KOPT-K1 (cell line): ENCODE results near the gene ADNP.

Experiments used
- H3K27ac ChIP-seq: fragments of 200-600 bp; sonication (generic); 2 replicates; pipeline ENCODE4 v1.5.1; 2016; ENCODE audit warnings: antibody characterized with exemption, mild to moderate bottlenecking, low read depth, low read length; ENCODE audit not compliant: poor library complexity, severe bottlenecking
- H3K36me3 ChIP-seq: fragments of 200-600 bp; sonication (generic); 2 replicates; pipeline ENCODE4 v1.5.1; 2017; ENCODE audit warnings: antibody characterized with exemption, mild to moderate bottlenecking, low read length, moderate library complexity; ENCODE audit not compliant: insufficient read depth
- H3K9me3 ChIP-seq: fragments of 200-600 bp; sonication (generic); 2 replicates; pipeline ENCODE4 v1.5.1; 2017; ENCODE audit warnings: antibody characterized with exemption, low read length, mild to moderate bottlenecking; ENCODE audit not compliant: insufficient read depth, poor library complexity, severe bottlenecking

Gene ADNP

GRCh38 chr20:50920997-50921396, 10.2 kb downstream of the ADNP start:
- Histone ChIP-seq H3K27ac (no peak overlapping the region), H3K9me3 (no peaks in the 10 kb centered on the region), H3K36me3 (peaks cover 96% of the 10 kb centered on the region)

GRCh38 chr20:50919567-50919966, 11.7 kb downstream of the ADNP start:
- Histone ChIP-seq H3K36me3 (peaks cover 95% of the 10 kb centered on the region), H3K9me3 (no peaks in the 10 kb centered on the region), H3K27ac (no peak overlapping the region)

DNA sequence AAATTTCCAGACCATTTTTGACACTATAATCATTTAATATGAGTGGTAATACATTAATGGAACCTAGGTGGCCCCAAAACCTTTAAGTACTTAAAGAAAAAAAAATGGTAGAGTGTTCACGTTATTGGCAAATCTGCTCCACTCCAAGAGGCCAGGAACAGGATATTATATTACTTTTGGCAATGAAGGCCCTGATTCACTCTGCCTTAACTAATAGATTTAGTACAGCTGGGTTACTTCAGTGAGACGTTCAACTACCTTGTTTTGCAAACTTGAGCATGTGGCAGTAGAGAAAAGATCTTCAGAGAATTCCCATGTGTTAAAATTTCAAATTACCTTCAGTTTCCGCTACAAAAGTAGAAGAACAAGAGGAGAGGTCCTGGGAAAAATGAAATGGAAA, 12.8 kb downstream of the ADNP start:
- no peak overlapping the region for H3K27ac ChIP-seq
- H3K36me3 ChIP-seq = peaks cover 95% of the 10 kb centered on the region
- no peaks in the 10 kb centered on the region for H3K9me3 ChIP-seq

DNA sequence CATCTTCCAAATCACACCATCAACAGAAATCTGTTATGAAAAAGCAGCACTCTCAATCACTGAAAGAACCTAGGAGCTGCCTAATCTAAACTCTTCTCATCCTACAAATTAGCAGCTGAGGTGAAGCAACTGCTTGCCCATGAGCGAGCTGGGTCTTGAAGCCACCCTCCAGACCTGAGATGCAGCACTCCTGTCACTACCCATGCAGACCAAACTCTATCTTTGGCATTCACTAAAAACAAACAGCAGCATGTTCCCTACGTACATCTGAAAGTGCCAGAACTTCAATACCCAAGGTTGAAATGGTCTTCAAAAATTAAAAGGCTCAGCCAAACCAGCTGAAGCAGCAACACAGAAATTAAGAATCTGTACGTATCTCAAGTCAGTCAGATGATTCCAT, 14.3 kb downstream of the ADNP start:
- peaks cover 92% of the 10 kb centered on the region for H3K36me3 ChIP-seq
- no peak overlapping the region for H3K27ac ChIP-seq

DNA sequence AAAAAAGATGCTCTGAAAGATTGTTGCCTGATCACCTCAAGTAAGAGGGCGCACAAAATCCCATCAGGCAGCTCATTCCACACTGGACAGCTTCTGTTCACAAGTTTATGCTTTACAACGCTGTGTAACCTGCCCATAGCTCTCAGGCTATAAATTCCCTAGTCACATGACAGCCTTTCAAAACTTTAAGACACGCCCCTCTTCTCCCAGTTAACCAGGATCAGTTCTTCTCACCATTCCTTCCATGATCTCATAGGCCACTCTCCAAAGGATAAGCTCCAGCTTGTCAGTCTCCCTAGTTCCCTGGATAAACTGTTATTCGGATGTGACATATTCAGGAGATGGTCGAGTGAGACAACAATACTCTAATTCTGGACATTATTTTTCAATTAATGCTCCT, 15.0 kb downstream of the ADNP start:
- Histone ChIP-seq H3K9me3 (no peaks in the 10 kb centered on the region), H3K36me3 (peaks cover 92% of the 10 kb centered on the region), H3K27ac (no peak overlapping the region)

More for the DNA sequence above, 14.3 kb downstream of the ADNP start:
- H3K9me3 ChIP-seq = no peaks in the 10 kb centered on the region

DNA sequence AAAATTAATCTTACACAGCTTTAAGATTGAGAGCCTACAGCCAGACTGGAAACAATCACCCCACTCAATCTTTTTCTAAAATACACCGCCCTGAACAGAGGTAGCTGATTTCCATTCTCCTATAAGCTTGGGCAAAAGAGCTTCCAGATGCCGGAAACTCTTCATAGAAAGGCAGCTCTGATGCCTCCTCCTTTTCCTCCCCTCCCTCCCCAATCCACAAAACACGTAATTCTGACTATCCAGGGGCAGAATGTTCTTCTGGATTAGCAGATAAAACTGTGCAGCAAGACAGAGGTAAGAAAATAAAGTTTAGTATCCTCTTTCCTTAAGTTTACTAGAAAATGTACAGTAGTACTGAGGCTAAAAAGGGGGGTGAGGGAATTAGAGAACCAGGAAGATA, 15.8 kb downstream of the ADNP start:
- Histone ChIP-seq H3K9me3 (no peaks in the 10 kb centered on the region), H3K36me3 (peaks cover 92% of the 10 kb centered on the region), H3K27ac (no peak overlapping the region)

GRCh38 chr20:50913690-50914375, 17.4 kb downstream of the ADNP start:
- H3K9me3 ChIP-seq = no peaks in the 10 kb centered on the region
- no peak overlapping the region for H3K27ac ChIP-seq
- peaks cover 93% of the 10 kb centered on the region for H3K36me3 ChIP-seq

DNA sequence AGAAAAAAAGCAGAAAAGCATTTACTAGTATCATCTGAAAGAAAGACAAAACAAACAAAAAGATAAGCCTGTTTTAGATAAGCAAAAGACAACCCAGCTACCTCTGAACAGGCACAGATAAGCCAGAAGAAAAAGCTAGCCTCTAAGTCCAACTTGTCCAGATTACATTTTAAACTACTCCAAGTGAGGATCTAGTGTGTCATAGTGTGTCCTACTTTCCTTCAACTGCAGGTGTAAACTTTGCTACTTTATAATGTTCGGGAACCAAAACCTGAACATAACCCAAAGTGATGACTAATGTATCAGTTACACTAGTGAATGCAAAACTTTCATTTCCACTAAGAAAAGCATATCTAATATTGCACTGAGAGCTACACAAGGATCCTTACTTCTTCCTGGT, 19.5 kb downstream of the ADNP start:
- Histone ChIP-seq H3K36me3 (peaks cover 88% of the 10 kb centered on the region), H3K9me3 (no peaks in the 10 kb centered on the region), H3K27ac (no peak overlapping the region)

- no peak overlapping the region for H3K27ac ChIP-seq
- peaks cover 87% of the 10 kb centered on the region for H3K36me3 ChIP-seq
- H3K9me3 ChIP-seq = no peaks in the 10 kb centered on the region
These were observed 20.2 kb downstream of the ADNP start for GRCh38 chr20:50911030-50911429.

- Histone ChIP-seq H3K36me3 (peaks cover 86% of the 10 kb centered on the region), H3K9me3 (no peaks in the 10 kb centered on the region), H3K27ac (no peak overlapping the region)
These were observed 21.8 kb downstream of the ADNP start for GRCh38 chr20:50909413-50909812.

GRCh38 chr20:50904067-50904570, 27.1 kb downstream of the ADNP start:
- H3K36me3 ChIP-seq = peaks cover 91% of the 10 kb centered on the region
- H3K9me3 ChIP-seq = no peaks in the 10 kb centered on the region
- no peak overlapping the region for H3K27ac ChIP-seq

DNA sequence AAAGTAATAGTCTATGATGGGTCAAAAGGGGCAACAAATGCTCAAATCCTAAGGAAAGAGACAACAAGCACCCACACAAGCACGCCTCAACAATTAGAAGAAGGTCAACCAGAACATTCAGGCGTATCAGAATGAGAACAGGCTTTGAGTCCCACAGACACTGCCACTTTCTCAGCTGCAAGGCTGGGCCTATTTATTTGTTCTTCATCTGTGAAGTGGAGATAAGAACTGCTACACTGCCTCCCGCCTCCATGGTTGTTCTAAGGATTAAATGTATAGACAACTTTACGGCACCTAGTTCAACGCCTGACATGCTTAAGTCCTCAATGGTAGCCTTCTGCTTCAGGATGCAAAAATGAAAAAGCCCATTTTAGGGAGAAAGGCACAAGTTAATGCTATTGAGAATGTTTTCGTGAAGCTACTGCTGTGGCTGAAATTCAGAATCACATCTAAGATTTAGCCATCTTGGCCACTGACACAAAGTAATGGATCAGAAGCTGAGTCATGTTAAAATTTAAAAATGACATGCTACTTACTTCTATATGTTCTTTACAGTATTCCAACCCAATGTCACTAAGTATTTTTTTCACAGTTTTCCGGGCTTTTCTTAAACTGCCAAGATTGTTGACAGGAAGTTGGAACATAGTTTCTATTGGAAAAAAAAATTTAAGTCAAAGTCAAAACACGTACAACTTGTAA, 27.7 kb downstream of the ADNP start:
- Histone ChIP-seq H3K9me3 (no peaks in the 10 kb centered on the region), H3K36me3 (peaks cover 93% of the 10 kb centered on the region), H3K27ac (no peak overlapping the region)

GRCh38 chr20:50901301-50901700, 29.9 kb downstream of the ADNP start:
- no peak overlapping the region for H3K27ac ChIP-seq
- no peaks in the 10 kb centered on the region for H3K9me3 ChIP-seq
- H3K36me3 ChIP-seq = peaks cover 97% of the 10 kb centered on the region

DNA sequence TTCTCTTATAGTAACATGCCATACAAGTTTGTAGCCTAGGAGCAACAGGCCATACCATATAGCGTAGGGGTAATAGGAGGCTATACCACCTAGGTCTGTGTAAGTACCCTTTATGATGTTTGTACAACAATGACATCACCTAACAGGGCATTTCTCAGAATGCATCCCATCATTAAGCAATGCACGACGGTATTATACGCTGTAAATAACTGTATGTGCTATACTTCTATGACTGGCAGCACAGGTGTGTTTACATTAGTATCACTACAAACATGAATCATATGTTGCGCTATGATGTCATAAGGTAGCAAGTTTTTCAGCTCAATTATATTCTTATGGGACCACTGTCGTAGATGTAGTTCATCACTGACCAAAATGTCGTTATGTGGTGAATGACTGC, 31.0 kb downstream of the ADNP start:
- Histone ChIP-seq H3K36me3 (peaks cover 100% of the 10 kb centered on the region), H3K27ac (no peak overlapping the region), H3K9me3 (no peaks in the 10 kb centered on the region)

DNA sequence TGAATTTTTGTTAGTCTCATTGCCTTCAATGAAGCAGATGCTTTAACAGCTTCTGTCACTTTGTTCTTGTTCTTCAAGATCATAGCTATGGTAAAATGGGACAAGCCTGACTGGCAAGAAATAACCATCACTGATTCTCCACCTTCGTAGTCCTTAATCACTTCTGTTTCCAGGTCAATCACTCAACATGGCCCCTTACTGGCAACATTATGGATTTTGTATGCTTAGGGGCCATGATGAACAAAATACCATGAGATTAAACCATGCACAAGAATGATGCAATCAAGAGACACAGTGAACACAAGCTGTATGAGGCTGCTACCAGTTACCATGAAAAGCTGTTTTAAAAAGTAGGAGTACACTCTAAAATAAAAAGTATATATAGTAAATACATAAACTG, 32.8 kb downstream of the ADNP start:
- no peak overlapping the region for H3K27ac ChIP-seq
- H3K9me3 ChIP-seq = no peaks in the 10 kb centered on the region
- peaks cover 100% of the 10 kb centered on the region for H3K36me3 ChIP-seq
